Kidney tubule cell (primary cell): ENCODE data around the gene NAALADL2.
A peak's percentile ranks its signal among the peaks of the same experiment; 100 is the strongest.
"Not testable (repeated sequence)": the region's sequence is repeated elsewhere in the genome, so short reads cannot be mapped to it uniquely, and the experiment has no call there.

Experiments used
- DNase-seq: peaks from one replicate; pipeline ENCODE4 v3.0.0-alpha.2; 2018; ENCODE audit warnings: low spot score

Gene NAALADL2

DNA sequence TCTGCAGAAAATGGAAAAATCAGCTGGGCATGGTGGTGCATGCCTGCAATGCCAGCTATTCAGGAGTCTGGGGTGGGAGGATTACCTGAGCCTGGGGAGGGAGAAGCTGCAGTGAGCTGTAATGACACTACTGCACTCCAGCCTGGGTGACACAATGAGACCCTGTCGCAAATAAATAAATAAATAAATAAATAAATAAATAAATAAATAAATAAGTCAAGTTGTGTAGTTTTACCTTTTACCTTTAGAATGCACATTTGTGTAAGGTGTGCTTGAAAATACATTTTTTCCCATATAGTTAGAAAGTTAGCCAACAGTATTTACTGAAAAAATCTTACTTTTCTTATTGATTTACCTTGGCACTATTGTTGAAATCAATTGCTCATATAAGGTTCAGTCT, 515.6 kb downstream of the NAALADL2 start:
- DNase-seq = no peak

GRCh38 chr3:175378348-175378747, 519.2 kb downstream of the NAALADL2 start:
- DNase-seq = no peak

DNA sequence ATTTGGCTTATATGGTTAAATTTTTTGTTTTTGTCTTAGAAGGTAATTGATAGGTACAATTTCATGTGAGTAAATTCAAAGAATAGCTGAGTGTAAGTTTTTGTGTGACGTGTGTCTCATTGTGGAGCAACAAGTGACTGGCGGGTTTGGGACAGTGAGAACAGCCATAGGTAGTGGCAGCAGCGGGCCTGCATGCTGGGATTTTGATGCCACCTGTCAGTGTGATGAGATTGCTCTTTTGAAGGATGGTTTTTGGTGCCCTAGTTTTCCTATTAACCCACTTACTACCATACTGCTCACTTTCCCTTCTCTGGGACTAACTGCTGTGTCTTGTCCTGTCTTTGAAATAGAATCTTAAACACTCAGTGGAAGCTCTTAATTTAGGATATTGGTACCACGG, 522.6 kb downstream of the NAALADL2 start:
- no peak for DNase-seq

GRCh38 chr3:175383371-175383770, 524.2 kb downstream of the NAALADL2 start:
- DNase-seq = no peak

DNA sequence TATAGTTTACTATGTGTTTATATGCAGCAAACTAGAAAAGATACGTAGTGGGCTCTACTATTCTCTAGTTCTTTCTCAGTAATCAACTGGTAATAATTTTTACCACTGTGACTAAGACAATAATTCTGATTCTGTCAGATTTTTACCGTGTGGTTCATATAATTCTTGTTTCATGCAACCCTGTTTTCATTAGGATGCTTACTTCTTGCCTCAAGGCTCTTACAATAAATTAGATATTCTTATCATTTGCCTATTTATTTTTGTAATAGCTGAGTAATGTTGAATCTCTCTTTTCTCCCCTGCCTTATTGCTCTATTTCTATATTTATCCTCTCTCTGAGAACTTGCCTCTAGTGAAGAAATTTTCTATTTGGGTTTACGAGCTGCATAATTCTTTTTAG, 524.7 kb downstream of the NAALADL2 start:
- no peak for DNase-seq

GRCh38 chr3:175384569-175384968, 525.4 kb downstream of the NAALADL2 start:
- no peak for DNase-seq

DNA sequence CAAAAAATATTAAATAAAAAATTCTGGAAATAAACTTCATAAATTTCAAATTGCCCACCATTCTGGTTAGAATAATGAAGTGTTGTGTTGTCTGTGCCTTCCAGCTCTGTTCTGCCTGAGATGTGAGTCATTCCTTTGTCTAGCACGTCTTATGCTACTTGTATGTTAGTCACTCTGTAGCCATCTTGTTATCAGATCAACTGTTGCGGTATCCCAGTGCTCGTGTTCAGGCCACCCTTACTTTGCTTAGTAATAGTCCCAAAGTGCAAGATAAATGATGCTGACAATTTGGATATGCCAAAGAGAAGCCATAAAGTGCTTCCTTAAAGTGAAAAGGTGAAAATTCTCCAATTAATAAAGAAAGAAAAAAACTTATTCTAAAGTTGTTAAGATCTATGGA, 527.5 kb downstream of the NAALADL2 start:
- DNase-seq = peak; percentile 56

GRCh38 chr3:175389560-175389959, 530.4 kb downstream of the NAALADL2 start:
- DNase-seq = no peak

- no peak for DNase-seq
Measured at GRCh38 chr3:175391601-175392000, 532.5 kb downstream of the NAALADL2 start.

DNA sequence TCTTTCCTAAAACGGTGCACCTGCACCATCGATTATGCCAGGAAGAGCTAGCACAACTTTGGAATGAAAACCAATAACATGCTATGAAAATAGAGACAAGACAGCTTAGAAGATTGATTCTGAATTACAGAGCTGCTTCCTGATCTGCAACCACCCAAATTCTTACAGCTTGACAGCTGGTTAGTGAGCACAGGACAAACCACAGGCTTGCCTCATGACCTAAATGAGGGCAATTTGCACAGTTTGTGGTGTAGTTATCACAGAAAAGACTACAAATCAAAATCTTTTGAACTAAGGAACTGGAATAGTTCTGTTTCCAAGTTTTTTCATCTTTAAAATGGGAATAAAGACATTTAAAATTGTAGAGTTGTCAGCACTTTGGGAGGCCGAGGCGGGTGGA, 533.5 kb downstream of the NAALADL2 start:
- DNase-seq = peak; percentile 2

DNA sequence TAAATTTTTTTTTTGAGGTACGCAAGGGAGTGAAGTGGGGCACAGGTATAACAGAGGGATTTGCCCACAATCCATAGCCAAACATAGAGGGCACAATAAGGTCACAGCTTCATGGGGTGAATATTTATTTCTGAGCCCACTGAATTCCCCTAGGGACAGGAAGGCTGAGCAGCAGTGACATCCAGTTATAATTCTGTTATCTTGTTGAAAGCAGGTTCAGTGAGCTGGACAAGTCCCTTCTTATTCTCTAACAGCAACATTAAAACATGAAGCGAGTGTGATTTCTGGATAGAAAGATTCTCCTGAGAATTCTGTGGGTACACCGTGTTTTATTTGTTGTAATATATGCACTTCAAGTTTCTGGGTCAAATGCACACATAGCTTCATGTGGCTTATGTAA, 538.2 kb downstream of the NAALADL2 start:
- DNase-seq = no peak

DNA sequence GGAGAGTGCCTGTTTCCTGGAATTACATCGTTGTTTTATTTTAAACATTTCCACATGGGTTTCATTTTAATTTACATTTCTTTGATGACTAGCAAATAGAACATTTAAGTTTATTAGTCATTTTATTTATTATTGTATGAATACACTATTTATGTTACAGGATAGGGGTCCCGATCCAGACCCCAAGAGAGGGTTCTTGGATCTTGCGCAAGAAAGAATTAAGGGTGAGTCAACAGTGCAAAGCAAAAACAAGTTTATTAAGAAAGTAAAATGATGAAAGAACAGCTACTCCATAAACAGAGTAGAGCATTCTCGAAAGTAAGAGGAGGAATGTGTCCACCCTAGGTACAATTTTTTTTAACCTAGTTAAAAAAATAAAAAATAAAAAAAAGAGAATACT, 539.5 kb downstream of the NAALADL2 start:
- no peak for DNase-seq

DNA sequence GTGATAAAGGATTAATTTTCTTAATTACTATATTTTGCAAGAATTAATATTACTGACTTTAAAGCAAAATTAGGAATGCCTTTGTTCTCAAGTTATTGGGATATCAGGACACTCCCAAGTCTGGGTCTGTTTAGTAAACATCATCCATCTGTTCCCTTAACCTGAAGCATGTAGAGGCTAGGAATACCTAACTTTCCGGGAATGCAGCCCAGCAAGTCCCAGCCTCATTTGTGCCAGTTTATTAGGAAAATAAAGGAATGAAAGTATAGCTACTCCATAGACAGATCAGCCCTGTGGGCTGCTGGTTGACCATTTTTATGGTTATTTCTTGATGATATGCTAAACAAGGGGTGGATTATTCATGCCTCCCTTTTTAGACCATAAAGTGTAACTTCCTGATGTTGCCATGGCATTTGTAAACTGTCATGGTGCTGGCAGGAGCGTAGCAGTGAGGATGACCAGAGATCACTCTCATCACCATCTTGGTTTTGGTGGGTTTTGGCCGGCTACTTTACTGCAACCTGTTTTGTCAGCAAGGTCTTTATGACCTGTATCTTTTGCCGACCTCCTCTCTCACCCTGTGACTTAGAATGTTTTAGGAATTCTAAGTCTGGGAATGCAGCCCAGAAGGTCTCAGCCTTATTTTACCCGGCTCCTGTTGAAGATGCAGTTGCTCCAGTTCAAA, 540.2 kb downstream of the NAALADL2 start:
- no peak for DNase-seq

- DNase-seq = no peak
Measured at GRCh38 chr3:175404027-175404426, 544.9 kb downstream of the NAALADL2 start.

DNA sequence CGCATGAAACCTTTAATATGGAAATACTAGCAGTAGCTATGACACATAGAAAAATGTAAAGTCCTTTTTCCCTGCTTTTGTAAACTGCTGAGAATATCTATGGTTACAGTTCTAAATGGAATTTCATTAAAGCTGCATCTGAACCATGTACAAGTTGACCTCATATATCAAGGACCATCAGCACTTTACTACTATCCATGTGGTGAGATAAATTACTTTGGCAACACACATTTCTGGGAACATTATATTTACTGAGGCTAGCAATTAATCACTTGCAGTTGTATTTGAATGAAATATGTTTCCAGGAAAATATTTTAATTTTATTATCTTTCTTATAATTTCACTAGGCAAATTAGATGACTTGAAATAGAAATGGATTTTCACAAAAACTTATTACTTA, 545.5 kb downstream of the NAALADL2 start:
- no peak for DNase-seq

DNA sequence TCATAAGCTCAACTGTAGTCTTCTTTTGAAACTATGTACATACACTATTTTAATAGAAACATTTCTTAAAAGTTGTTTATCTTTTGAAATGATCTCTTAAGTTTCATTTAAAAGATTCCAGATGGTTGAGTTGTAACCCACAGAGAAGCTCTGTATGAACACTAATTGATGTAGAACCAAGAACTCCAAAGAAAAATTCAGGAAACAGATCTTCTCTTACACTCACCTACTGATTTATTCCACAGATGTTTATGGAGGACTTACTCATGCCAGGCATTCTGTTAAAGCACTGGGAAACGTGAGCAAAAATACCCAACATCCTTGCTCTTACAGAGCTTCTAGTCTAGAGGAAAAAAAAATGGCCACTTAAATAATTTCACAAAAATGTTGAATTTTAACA, 551.1 kb downstream of the NAALADL2 start:
- DNase-seq = no peak

DNA sequence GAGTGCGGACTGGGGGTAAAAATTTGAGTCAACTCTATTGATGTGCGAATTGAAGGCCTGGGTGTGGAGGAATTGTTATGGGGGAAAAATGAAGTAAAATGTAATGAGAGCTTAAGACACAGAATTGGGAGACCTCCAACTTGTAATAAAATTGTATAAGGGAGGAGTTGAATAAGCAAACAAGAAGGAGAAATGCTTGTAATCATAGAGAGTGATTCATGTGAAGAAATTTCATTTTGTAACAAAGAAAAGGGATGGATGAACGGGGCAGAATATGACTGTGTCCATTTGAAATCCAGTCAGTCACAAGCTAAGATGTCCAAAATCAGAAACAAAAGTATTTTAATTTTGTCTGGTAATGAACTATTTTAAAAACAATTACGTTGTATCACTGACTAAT, 552.3 kb downstream of the NAALADL2 start:
- no peak for DNase-seq

GRCh38 chr3:175411946-175412345, 552.8 kb downstream of the NAALADL2 start:
- DNase-seq = no peak

- DNase-seq = no peak
Measured at GRCh38 chr3:175413926-175414325, 554.8 kb downstream of the NAALADL2 start.

DNA sequence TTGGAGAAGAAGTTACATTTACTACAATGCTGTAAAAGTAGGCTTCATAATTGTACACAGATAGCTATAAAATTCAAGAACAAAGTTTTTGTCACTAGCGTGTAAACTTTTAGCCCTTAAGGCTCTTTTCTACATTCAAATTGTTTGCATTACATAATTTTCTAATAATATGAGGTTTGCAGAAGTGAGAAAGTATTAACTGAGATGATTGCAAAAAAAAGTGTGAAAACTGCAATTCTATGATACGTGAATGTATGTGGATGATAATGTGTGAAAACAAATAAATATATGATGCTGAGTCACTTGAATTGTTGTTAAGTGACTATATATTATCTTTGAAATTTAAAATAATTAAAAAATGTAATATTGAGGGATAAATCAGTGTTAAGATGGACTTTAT, 557.5 kb downstream of the NAALADL2 start:
- no peak for DNase-seq

GRCh38 chr3:175417426-175417825, 558.3 kb downstream of the NAALADL2 start:
- DNase-seq = no peak

GRCh38 chr3:175421902-175422301, 562.8 kb downstream of the NAALADL2 start:
- DNase-seq = no peak

- peak; percentile 24 for DNase-seq
Measured at GRCh38 chr3:175422744-175423143, 563.6 kb downstream of the NAALADL2 start.

- not testable (repeated sequence) for DNase-seq
Measured at GRCh38 chr3:175423848-175424247, 564.7 kb downstream of the NAALADL2 start.

DNA sequence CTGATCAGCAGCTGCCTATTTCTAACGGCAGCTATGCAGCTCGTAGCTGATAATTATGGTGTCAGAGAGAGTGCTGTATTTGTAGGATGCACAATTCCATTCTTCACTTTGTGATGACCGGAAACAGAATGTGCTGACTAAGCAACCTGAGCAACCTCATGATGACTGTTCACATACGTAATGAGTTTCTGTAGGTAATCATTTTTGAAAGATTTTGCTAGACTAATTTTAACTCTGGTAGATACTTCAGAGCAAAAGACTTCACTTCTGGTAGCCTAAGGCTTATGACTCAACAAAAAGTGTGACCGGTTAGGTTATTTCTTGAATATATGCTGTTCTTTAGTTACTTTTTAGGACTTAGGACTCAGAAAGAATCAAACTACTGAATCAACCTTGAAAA, 567.7 kb downstream of the NAALADL2 start:
- DNase-seq = peak; percentile 82
